HG03097 (cell line): ENCODE results near the gene PGM1.

Experiments used
- ATAC-seq: cut with Tn5 transposase; IDR thresholded peaks from one replicate; pipeline ENCODE4 v1.9.1; 2021; ENCODE audit not compliant: unreplicated experiment, low FRiP score

Gene PGM1

GRCh38 chr1:63691701-63692425 lies 98.7 kb downstream of the PGM1 start:
- peak; percentile 60 for ATAC-seq

- no peak for ATAC-seq
Measured at GRCh38 chr1:63693944-63694571, 100.8 kb downstream of the PGM1 start.

GRCh38 chr1:63698001-63698838 lies 105.0 kb downstream of the PGM1 start:
- no peak for ATAC-seq

- no peak for ATAC-seq
Measured at GRCh38 chr1:63701187-63701586, 108.0 kb downstream of the PGM1 start.

- ATAC-seq = no peak
Measured at GRCh38 chr1:63703701-63704107, 110.5 kb downstream of the PGM1 start.

GRCh38 chr1:63704443-63704842 lies 111.2 kb downstream of the PGM1 start:
- no peak for ATAC-seq

GRCh38 chr1:63705078-63705477 lies 111.9 kb downstream of the PGM1 start:
- no peak for ATAC-seq

GRCh38 chr1:63709267-63709828 lies 116.1 kb downstream of the PGM1 start:
- ATAC-seq = no peak
